HG03432 (cell line): ENCODE data around the gene JMJD1C.
"Not testable (repeated sequence)": the region's sequence is repeated elsewhere in the genome, so short reads cannot be mapped to it uniquely, and the experiment has no call there.

Experiments used
- ATAC-seq: cut with Tn5 transposase; IDR thresholded peaks from one replicate; pipeline ENCODE4 v1.9.1; 2021; ENCODE audit warnings: mild to moderate bottlenecking, moderate library complexity; ENCODE audit not compliant: unreplicated experiment

Gene JMJD1C

GRCh38 chr10:63313066-63313717 lies 152.6 kb downstream of the JMJD1C start:
- ATAC-seq: no peak

- ATAC-seq: no peak
Measured at GRCh38 chr10:63308628-63309027, 157.1 kb downstream of the JMJD1C start.

GRCh38 chr10:63304146-63304545 lies 161.6 kb downstream of the JMJD1C start:
- ATAC-seq: no peak

- ATAC-seq: no peak
Measured at GRCh38 chr10:63300801-63301200, 165.0 kb downstream of the JMJD1C start.

- no peak for ATAC-seq
Measured at GRCh38 chr10:63297941-63298340, 167.8 kb downstream of the JMJD1C start.

- no peak for ATAC-seq
Measured at GRCh38 chr10:63294781-63295180, 171.0 kb downstream of the JMJD1C start.

GRCh38 chr10:63292847-63293246 lies 172.9 kb downstream of the JMJD1C start:
- not testable (repeated sequence) for ATAC-seq

GRCh38 chr10:63288170-63288569 lies 177.6 kb downstream of the JMJD1C start:
- no peak for ATAC-seq

GRCh38 chr10:63286754-63287264 lies 179.0 kb downstream of the JMJD1C start:
- ATAC-seq: peak; percentile 82

- ATAC-seq: peak; percentile 61
Measured at GRCh38 chr10:63286340-63286739, 179.4 kb downstream of the JMJD1C start.

- not testable (repeated sequence) for ATAC-seq
Measured at GRCh38 chr10:63283901-63284300, 181.9 kb downstream of the JMJD1C start.

- ATAC-seq: no peak
Measured at GRCh38 chr10:63283093-63283492, 182.7 kb downstream of the JMJD1C start.

GRCh38 chr10:63281967-63282366 lies 183.8 kb downstream of the JMJD1C start:
- no peak for ATAC-seq

- no peak for ATAC-seq
Measured at GRCh38 chr10:63280386-63280785, 185.4 kb downstream of the JMJD1C start.

- no peak for ATAC-seq
Measured at GRCh38 chr10:63275094-63275493, 190.7 kb downstream of the JMJD1C start.

GRCh38 chr10:63273577-63273976 lies 192.2 kb downstream of the JMJD1C start:
- no peak for ATAC-seq

GRCh38 chr10:63268798-63269503 lies 196.8 kb downstream of the JMJD1C start:
- ATAC-seq: peak; percentile 94

GRCh38 chr10:63268149-63268797 lies 197.5 kb downstream of the JMJD1C start:
- ATAC-seq: no peak

GRCh38 chr10:63267414-63268148 lies 198.2 kb downstream of the JMJD1C start:
- no peak for ATAC-seq

GRCh38 chr10:63266391-63267316 lies 199.1 kb downstream of the JMJD1C start:
- no peak for ATAC-seq
